BLaER1 (cell line): ENCODE results near the gene SUOX.
"Not testable (repeated sequence)": the region's sequence is repeated elsewhere in the genome, so short reads cannot be mapped to it uniquely, and the experiment has no call there.

Experiments
- H3K27ac ChIP-seq: shearing (Covaris generic); formaldehyde crosslinking; 2 replicates; pipeline ENCODE4 v1.8.1; 2022
- H3K27me3 ChIP-seq: shearing (Covaris generic); formaldehyde crosslinking; 2 replicates; pipeline ENCODE4 v1.8.1; 2022
- H3K36me3 ChIP-seq: shearing (Covaris generic); formaldehyde crosslinking; 2 replicates; pipeline ENCODE4 v1.8.1; 2022
- H3K4me1 ChIP-seq: shearing (Covaris generic); formaldehyde crosslinking; 2 replicates; pipeline ENCODE4 v1.8.1; 2022
- H3K4me2 ChIP-seq: shearing (Covaris generic); formaldehyde crosslinking; 2 replicates; pipeline ENCODE4 v1.8.1; 2022
- H3K4me3 ChIP-seq: shearing (Covaris generic); formaldehyde crosslinking; 2 replicates; pipeline ENCODE4 v1.8.1; 2022
- H3K9ac ChIP-seq: shearing (Covaris generic); formaldehyde crosslinking; 2 replicates; pipeline ENCODE4 v1.8.1; 2022
- H3K9me3 ChIP-seq: shearing (Covaris generic); formaldehyde crosslinking; 2 replicates; pipeline ENCODE4 v1.8.1; 2022
- H4K20me1 ChIP-seq: shearing (Covaris generic); formaldehyde crosslinking; 2 replicates; pipeline ENCODE4 v1.8.1; 2022
- Cebpa-rat ChIP-seq: shearing (Covaris generic); IDR thresholded peaks from 2 replicates; pipeline ENCODE4 v1.8.1; 2022

Gene SUOX

GRCh38 chr12:55982319-55982936 lies 14.6 kb upstream of the SUOX start:
- H3K9me3 ChIP-seq, result no peaks in the 10 kb centered on the region
- H3K4me1 ChIP-seq, result peaks cover 66% of the 10 kb centered on the region
- H3K27ac ChIP-seq, result peak overlapping the region; percentile 45; the same call in 1 of the 2 replicates
- H3K27me3 ChIP-seq, result no peaks in the 10 kb centered on the region
- peaks cover 27% of the 10 kb centered on the region for H4K20me1 ChIP-seq
- TF ChIP-seq Cebpa-rat, result no peak
- H3K36me3 ChIP-seq, result peaks cover 64% of the 10 kb centered on the region
- H3K4me3 ChIP-seq, result peak overlapping the region; percentile 38; the same call in 1 of the 2 replicates
- H3K9ac ChIP-seq, result peak overlapping the region; percentile 23; the same call in 1 of the 2 replicates
- peak overlapping the region; percentile 65 for H3K4me2 ChIP-seq

GRCh38 chr12:55983232-55983842 lies 13.7 kb upstream of the SUOX start:
- no peaks in the 10 kb centered on the region for H3K27me3 ChIP-seq
- peaks cover 27% of the 10 kb centered on the region for H4K20me1 ChIP-seq
- H3K4me3 ChIP-seq, result peak overlapping the region; percentile 38; the same call in 1 of the 2 replicates
- peak overlapping the region; percentile 65 for H3K4me2 ChIP-seq
- peaks cover 73% of the 10 kb centered on the region for H3K36me3 ChIP-seq
- TF ChIP-seq Cebpa-rat, result no peak
- peak overlapping the region; percentile 23; the same call in 1 of the 2 replicates for H3K9ac ChIP-seq
- peaks cover 57% of the 10 kb centered on the region for H3K4me1 ChIP-seq
- H3K27ac ChIP-seq, result peak overlapping the region; percentile 57
- no peaks in the 10 kb centered on the region for H3K9me3 ChIP-seq

- Histone ChIP-seq H3K27me3 (no peaks in the 10 kb centered on the region), H3K9me3 (no peaks in the 10 kb centered on the region), H3K27ac (no peak overlapping the region), H3K4me3 (no peak overlapping the region), H4K20me1 (peaks cover 20% of the 10 kb centered on the region), H3K4me1 (peaks cover 49% of the 10 kb centered on the region), H3K4me2 (peak overlapping the region; percentile 65; the same call in 1 of the 2 replicates), H3K9ac (no peak overlapping the region), H3K36me3 (peaks cover 74% of the 10 kb centered on the region)
- TF ChIP-seq Cebpa-rat, result no peak
Measured at GRCh38 chr12:55984861-55985260, 12.2 kb upstream of the SUOX start.

GRCh38 chr12:55985341-55985740 lies 11.7 kb upstream of the SUOX start:
- H3K27me3 ChIP-seq, result no peaks in the 10 kb centered on the region
- H3K4me3 ChIP-seq, result no peak overlapping the region
- H3K9ac ChIP-seq, result no peak overlapping the region
- peaks cover 74% of the 10 kb centered on the region for H3K36me3 ChIP-seq
- no peak for TF ChIP-seq Cebpa-rat
- H3K4me2 ChIP-seq, result 0 out of 2 replicates have a peak overlapping the region, but pooled peaks have one; percentile 2
- H4K20me1 ChIP-seq, result peaks cover 20% of the 10 kb centered on the region
- H3K27ac ChIP-seq, result no peak overlapping the region
- H3K4me1 ChIP-seq, result peaks cover 49% of the 10 kb centered on the region
- H3K9me3 ChIP-seq, result no peaks in the 10 kb centered on the region

GRCh38 chr12:55985976-55986375 lies 11.1 kb upstream of the SUOX start:
- not testable (repeated sequence) for H3K27ac ChIP-seq, H3K27me3 ChIP-seq, H3K9ac ChIP-seq, H3K4me3 ChIP-seq, H3K9me3 ChIP-seq, H3K4me2 ChIP-seq
- peaks cover 20% of the 10 kb centered on the region for H4K20me1 ChIP-seq
- H3K4me1 ChIP-seq, result peaks cover 49% of the 10 kb centered on the region
- H3K36me3 ChIP-seq, result peaks cover 74% of the 10 kb centered on the region

GRCh38 chr12:55991110-55991509 lies 6.0 kb upstream of the SUOX start:
- Histone ChIP-seq H3K4me2 (no peak overlapping the region), H3K27me3 (no peaks in the 10 kb centered on the region), H3K9me3 (no peaks in the 10 kb centered on the region), H4K20me1 (no peaks in the 10 kb centered on the region), H3K36me3 (peaks cover 94% of the 10 kb centered on the region), H3K27ac (no peak overlapping the region), H3K4me1 (no peaks in the 10 kb centered on the region), H3K9ac (no peak overlapping the region), H3K4me3 (no peak overlapping the region)
- no peak for TF ChIP-seq Cebpa-rat

- no peaks in the 10 kb centered on the region for H4K20me1 ChIP-seq
- H3K27me3 ChIP-seq, result no peaks in the 10 kb centered on the region
- peaks cover 79% of the 10 kb centered on the region for H3K36me3 ChIP-seq
- no peak overlapping the region for H3K4me2 ChIP-seq
- H3K9ac ChIP-seq, result peak overlapping the region; percentile 48; the same call in 1 of the 2 replicates
- 0 out of 2 replicates have a peak overlapping the region, but pooled peaks have one; percentile 7 for H3K27ac ChIP-seq
- no peak overlapping the region for H3K4me3 ChIP-seq
- no peak for TF ChIP-seq Cebpa-rat
- H3K4me1 ChIP-seq, result peaks cover 9% of the 10 kb centered on the region
- no peaks in the 10 kb centered on the region for H3K9me3 ChIP-seq
Measured at GRCh38 chr12:55993230-55993853, 3.7 kb upstream of the SUOX start.

- H3K4me2 ChIP-seq, result no peak overlapping the region
- H3K36me3 ChIP-seq, result peaks cover 58% of the 10 kb centered on the region
- no peaks in the 10 kb centered on the region for H4K20me1 ChIP-seq
Measured at GRCh38 chr12:55995366-55995765, 1.7 kb upstream of the SUOX start.

GRCh38 chr12:55996201-55996714 lies 818 bp upstream of the SUOX start:
- Histone ChIP-seq H3K27ac (no peak overlapping the region), H3K9me3 (no peaks in the 10 kb centered on the region), H4K20me1 (no peaks in the 10 kb centered on the region), H3K4me2 (no peak overlapping the region), H3K4me1 (peaks cover 9% of the 10 kb centered on the region), H3K4me3 (no peak overlapping the region), H3K9ac (no peak overlapping the region), H3K27me3 (no peaks in the 10 kb centered on the region), H3K36me3 (peaks cover 49% of the 10 kb centered on the region)
- TF ChIP-seq Cebpa-rat, result no peak

More at GRCh38 chr12:55995366-55995765, 1.7 kb upstream of the SUOX start:
- Histone ChIP-seq H3K9ac (no peak overlapping the region; the same call in 1 of the 2 replicates), H3K27me3 (no peaks in the 10 kb centered on the region), H3K27ac (no peak overlapping the region), H3K9me3 (no peaks in the 10 kb centered on the region), H3K4me1 (peaks cover 9% of the 10 kb centered on the region), H3K4me3 (no peak overlapping the region)
- TF ChIP-seq Cebpa-rat, result no peak

- no peak overlapping the region for H3K27ac ChIP-seq
Measured at GRCh38 chr12:55997535-55997859, 421 bp downstream of the SUOX start.

GRCh38 chr12:55999522-55999921 lies 2.4 kb downstream of the SUOX start:
- H3K4me3 ChIP-seq, H3K4me1 ChIP-seq, H4K20me1 ChIP-seq, H3K9ac ChIP-seq, H3K27ac ChIP-seq, H3K4me2 ChIP-seq, H3K27me3 ChIP-seq, H3K9me3 ChIP-seq: not testable (repeated sequence)
- peaks cover 25% of the 10 kb centered on the region for H3K36me3 ChIP-seq

More at GRCh38 chr12:55997535-55997859, 421 bp downstream of the SUOX start:
- H3K27me3 ChIP-seq, result no peaks in the 10 kb centered on the region
- no peaks in the 10 kb centered on the region for H4K20me1 ChIP-seq
- peaks cover 9% of the 10 kb centered on the region for H3K4me1 ChIP-seq
- H3K4me2 ChIP-seq, result peak overlapping the region; percentile 37; the same call in 1 of the 2 replicates
- no peak overlapping the region; the same call in 1 of the 2 replicates for H3K4me3 ChIP-seq
- H3K36me3 ChIP-seq, result peaks cover 37% of the 10 kb centered on the region
- no peak for TF ChIP-seq Cebpa-rat
- no peaks in the 10 kb centered on the region for H3K9me3 ChIP-seq
- H3K9ac ChIP-seq, result peak overlapping the region; percentile 24; the same call in 1 of the 2 replicates

- H3K4me3 ChIP-seq, H3K4me2 ChIP-seq, H3K27me3 ChIP-seq, H3K9me3 ChIP-seq, H3K4me1 ChIP-seq, H3K9ac ChIP-seq, H3K27ac ChIP-seq, H4K20me1 ChIP-seq: not testable (repeated sequence)
- H3K36me3 ChIP-seq, result peaks cover 23% of the 10 kb centered on the region
Measured at GRCh38 chr12:55999999-56000540, 3.0 kb downstream of the SUOX start.
